Epidermal melanocyte (primary cell): ENCODE measurements around the gene ULK3.

ENCODE experiments used
- DNase-seq: peaks from one replicate; pipeline ENCODE4 v3.0.0; 2011; ENCODE audit warnings: low spot score; ENCODE audit not compliant: insufficient read length

ULK3 gene

GRCh38 chr15:74868059-74868458 lies 25.1 kb upstream of the ULK3 start:
- no peak for DNase-seq

GRCh38 chr15:74867466-74868038 lies 24.6 kb upstream of the ULK3 start:
- no peak for DNase-seq

DNA sequence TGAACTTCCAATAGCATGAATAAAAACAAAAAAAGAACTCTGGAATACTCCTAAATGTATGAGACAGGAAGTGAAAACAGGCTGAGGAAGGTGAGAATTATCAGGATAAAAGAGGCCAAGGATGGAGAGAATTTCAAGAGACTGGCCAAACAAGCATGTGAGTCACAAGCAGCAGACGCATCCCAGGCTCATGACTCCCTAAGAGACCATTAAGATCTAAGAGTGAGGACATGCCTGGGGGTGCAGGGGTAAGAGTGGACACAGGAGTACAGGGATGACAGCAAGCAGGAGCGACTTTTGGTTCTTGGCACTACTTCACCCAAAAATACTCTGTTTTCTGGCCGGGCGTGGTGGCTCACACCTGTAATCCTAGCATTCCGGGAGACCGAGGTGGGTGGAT lies 23.1 kb upstream of the ULK3 start:
- DNase-seq: no peak

GRCh38 chr15:74865316-74865715 lies 22.4 kb upstream of the ULK3 start:
- no peak for DNase-seq

- DNase-seq: no peak
Observed at GRCh38 chr15:74864296-74864695, 21.3 kb upstream of the ULK3 start.

GRCh38 chr15:74863239-74864056 lies 20.5 kb upstream of the ULK3 start:
- no peak for DNase-seq

GRCh38 chr15:74858369-74858740 lies 15.4 kb upstream of the ULK3 start:
- no peak for DNase-seq

DNA sequence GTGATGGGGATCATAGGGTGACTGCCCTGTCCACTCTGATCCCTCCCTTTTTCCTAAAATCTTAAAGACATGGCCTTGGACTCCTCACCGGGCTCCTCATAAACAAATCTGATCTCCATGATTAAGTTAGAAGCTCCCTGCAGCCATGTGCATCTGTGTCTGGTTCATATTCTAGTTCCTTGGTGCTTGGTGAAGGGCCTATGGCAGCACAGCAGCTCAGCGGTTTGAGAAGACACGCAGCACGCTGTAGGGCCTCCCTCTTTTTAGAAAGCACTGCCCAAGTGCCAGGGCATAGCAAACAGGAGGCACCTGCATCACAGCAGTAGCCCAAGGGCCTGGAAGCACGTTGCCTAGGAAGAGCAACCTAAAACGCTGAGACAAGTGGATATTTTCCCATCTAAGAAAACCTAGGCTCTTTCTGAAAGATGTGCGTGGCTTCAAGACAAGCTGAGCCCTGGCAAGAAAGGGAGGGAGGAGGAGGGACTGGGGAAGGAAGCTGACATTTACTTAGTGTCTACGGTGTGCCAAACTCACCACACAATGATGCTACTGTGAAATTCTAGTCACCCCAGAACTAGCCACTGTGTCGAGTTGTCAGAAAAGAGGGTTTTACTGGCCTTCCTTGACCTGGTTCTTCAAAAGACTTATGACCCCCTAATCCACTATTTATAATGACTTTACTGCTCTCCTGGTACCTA lies 14.9 kb upstream of the ULK3 start:
- DNase-seq: no peak

DNA sequence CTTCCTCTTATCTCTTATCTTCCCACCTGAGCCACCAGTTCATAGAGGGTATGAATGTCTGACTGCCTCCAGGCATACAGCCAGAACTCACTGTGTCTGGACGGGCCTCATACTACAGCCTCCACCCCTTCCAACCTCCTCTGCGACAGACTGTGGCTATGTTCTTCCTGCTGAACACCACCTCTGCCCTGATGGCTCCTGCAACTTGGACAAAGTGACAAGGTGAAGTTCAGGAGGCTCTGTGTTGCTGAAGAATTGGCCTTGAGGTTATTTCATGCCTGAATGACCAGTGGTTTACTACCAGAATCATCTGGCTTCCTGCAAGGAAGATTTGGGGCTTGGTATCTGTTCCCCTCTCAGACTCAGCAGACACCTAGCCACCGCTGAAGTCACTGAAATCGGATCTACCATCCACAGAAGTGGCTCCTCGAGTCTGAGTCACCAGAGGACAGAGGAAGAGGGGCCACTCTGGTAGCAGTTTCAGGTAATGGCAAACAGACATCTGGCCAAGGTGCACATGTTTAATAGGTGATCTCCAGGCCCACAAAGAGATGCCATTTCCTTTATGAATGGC lies 14.2 kb upstream of the ULK3 start:
- no peak for DNase-seq

DNA sequence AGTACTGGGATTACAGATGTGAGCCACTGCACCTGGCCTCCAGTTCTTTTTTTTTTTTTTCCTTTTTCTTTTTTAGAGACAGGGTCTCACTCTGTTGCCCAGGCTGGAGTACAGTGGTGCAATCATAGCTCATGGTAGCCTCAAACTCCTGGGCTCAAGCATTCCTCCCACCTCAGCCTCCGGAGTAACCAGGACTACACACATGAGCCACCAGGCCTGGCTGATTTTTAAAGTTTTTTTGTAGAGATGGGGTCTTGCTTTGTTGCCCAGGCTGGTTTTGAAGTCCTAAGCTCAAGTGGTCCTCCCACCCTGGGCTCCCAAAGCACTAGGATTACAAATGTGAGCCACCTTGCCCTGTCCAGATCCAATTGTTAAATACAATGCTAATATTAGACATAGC lies 13.6 kb upstream of the ULK3 start:
- no peak for DNase-seq

- no peak for DNase-seq
Observed at GRCh38 chr15:74855857-74856256, 12.9 kb upstream of the ULK3 start.

DNA sequence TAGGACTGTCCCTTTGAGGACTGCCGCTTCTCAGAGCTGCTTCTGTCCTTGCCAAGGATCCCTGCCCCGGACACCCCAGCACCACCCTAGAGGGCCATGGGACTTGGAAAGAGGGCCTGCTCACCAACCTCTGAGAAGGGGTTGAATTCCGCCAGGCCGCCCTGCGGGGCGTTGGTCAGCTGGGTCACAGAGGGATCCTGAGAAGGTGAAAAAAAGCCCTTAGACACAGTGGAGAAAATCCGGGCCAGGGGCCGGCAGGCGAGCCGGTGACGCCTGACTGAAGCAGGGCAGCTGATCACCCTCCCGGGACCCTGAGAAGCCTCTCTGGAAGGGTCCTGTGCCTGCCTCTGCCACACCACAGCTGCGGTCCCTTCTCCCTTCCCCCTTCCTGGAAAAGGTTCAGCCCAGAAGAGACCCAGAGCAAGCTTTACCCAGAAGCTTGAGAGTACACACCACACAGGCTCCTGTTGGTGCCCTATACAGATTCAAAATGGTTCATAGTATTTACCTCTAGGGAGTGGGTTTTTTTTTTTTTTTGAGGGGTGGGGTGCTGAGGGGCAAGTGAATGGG lies 11.6 kb upstream of the ULK3 start:
- DNase-seq: no peak

GRCh38 chr15:74851960-74852359 lies 9.0 kb upstream of the ULK3 start:
- no peak for DNase-seq

- no peak for DNase-seq
Observed at GRCh38 chr15:74850393-74850792, 7.4 kb upstream of the ULK3 start.

DNA sequence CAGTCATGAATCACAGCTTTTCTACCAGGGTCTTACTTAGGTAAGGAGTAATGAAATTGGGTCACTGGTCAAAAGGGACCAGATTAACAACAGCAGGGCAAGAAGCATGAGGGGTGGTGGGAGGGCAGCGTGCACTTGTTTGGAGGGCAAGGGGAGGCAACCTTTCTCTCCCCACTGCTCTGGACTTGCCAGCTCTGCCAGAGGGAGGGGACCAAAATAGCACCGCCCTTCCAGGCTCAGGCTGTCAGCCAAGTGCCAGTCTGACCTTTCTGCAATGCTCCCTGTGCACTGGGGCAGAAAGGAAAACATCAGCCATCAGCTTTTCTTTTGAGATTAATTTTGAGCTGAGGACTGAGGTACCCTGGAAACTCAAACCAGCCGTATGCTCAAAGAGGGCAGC lies 4.5 kb upstream of the ULK3 start:
- DNase-seq: no peak

- no peak for DNase-seq
Observed at GRCh38 chr15:74845581-74845980, 2.6 kb upstream of the ULK3 start.

DNA sequence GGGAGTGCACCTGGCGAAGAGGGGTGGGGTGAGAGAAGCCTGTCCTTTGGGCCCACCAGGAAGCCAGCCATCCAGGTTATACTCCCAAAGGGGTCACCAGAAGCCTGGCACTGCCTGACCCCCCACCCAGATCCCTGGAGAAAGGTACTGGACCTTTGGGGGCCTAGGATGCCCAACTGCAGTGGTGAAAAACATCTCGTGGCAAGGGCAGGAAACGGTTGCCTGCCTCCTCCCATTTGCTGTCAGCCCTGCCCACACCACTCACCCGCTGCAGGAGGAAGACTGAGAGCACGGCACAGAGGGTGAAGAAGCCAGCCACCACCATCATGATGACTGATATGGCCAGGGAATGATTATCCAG lies 2.2 kb upstream of the ULK3 start:
- DNase-seq: no peak

DNA sequence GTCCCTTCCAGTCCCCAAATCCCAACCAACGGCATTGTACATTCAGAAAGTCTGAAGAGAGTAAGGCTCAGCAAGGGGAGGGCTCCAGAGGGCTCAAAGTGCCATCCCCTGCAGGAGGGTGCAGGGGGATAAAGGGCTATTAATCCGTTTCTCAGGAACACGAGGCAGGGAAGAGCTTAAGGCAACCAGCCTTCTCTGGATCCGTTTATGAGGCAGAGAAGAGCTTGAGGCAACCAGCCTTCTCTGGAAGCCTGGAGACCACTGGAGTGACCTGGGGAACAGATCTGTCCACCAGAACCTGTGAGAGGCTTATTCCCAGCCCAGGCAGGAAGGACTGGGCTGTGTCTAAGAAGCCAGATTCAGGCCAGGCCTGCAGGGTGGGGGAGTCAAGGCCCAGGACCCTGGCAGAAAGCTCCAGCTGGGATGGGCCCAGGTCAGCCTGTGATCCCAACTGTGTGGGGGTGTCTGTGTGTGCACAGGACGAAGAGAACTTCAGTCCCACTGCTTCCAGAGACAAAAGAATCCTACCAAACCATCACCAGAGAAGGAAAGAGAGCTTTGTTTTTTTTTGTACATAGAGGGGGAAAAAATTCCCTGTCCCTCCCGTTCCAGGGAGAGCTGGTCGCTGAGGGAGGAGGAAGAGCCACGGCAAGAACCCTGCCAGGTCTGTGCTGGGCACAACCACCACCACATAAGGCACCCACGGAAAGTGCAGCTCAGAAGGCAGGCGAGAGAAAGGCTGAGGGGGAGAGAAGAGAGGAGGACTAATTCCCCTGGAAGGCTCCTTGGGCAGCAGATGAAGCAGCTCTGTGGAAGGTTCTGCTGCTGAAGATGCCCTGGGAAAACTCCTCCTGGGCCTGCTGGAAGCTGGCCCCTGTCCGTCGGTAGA lies 1.6 kb upstream of the ULK3 start:
- DNase-seq: no peak

GRCh38 chr15:74843891-74844299 lies 939 bp upstream of the ULK3 start:
- DNase-seq: no peak

GRCh38 chr15:74843445-74843828 lies 481 bp upstream of the ULK3 start:
- DNase-seq: no peak

GRCh38 chr15:74841891-74842373 lies 1.0 kb downstream of the ULK3 start:
- DNase-seq: no peak
